DMS53 treated with DMSO at 0.1 percent for 48 hours (cell line): ENCODE results near the gene TCEANC2.

Experiments
- DNase-seq: peaks from one replicate; lab custom pipeline; 2025; ENCODE audit not compliant: unreplicated experiment; lab: John Stamatoyannopoulos, UW

TCEANC2 gene

GRCh38 chr1:54134295-54134694, 80.9 kb downstream of the TCEANC2 start:
- DNase-seq = no peak

- no peak for DNase-seq
Observed at GRCh38 chr1:54135436-54136120, 82.2 kb downstream of the TCEANC2 start.

- no peak for DNase-seq
Observed at GRCh38 chr1:54136269-54136896, 83.0 kb downstream of the TCEANC2 start.

GRCh38 chr1:54136963-54137533, 83.6 kb downstream of the TCEANC2 start:
- DNase-seq = no peak

GRCh38 chr1:54137534-54138061, 84.2 kb downstream of the TCEANC2 start:
- DNase-seq = no peak

- DNase-seq = no peak
Observed at GRCh38 chr1:54138994-54139393, 85.6 kb downstream of the TCEANC2 start.

- no peak for DNase-seq
Observed at GRCh38 chr1:54139711-54140110, 86.3 kb downstream of the TCEANC2 start.

GRCh38 chr1:54142146-54142900, 88.9 kb downstream of the TCEANC2 start:
- no peak for DNase-seq

GRCh38 chr1:54144366-54144765, 91.0 kb downstream of the TCEANC2 start:
- DNase-seq = no peak

GRCh38 chr1:54149734-54150133, 96.3 kb downstream of the TCEANC2 start:
- no peak for DNase-seq

- no peak for DNase-seq
Observed at GRCh38 chr1:54151013-54151412, 97.6 kb downstream of the TCEANC2 start.

GRCh38 chr1:54152696-54153095, 99.3 kb downstream of the TCEANC2 start, which contains the start of gene CDCP2:
CDCP2 (minus strand) TSS chr1:54153000; CDS start chr1:54152922, 78 bp downstream.
- no peak for DNase-seq

- DNase-seq = no peak
Observed at GRCh38 chr1:54153535-54154439, 100.4 kb downstream of the TCEANC2 start.
